Hepatocyte (in vitro differentiated cells): Measurements from ENCODE around the gene MLPH.
"Not testable (repeated sequence)": the region's sequence is repeated elsewhere in the genome, so short reads cannot be mapped to it uniquely, and the experiment has no call there.

Source experiments
- CTCF ChIP-seq: fragments of 200-600 bp; sonication (generic); IDR thresholded peaks from 2 replicates; pipeline ENCODE4 v1.5.1; 2016; ENCODE audit warnings: antibody characterized with exemption, mild to moderate bottlenecking; ENCODE audit not compliant: poor library complexity
- EZH2 ChIP-seq: fragments of 200-600 bp; sonication (generic); IDR thresholded peaks from 2 replicates; pipeline ENCODE4 v1.6.1; 2016; ENCODE audit warnings: antibody characterized with exemption, mild to moderate bottlenecking, borderline replicate concordance
- EZH2phosphoT487 ChIP-seq: fragments of 200-600 bp; sonication (generic); IDR thresholded peaks from one replicate; pipeline ENCODE4 v1.6.1; 2018; ENCODE audit warnings: antibody characterized with exemption, mild to moderate bottlenecking, low read depth, moderate library complexity; ENCODE audit not compliant: unreplicated experiment, severe bottlenecking

DNA sequence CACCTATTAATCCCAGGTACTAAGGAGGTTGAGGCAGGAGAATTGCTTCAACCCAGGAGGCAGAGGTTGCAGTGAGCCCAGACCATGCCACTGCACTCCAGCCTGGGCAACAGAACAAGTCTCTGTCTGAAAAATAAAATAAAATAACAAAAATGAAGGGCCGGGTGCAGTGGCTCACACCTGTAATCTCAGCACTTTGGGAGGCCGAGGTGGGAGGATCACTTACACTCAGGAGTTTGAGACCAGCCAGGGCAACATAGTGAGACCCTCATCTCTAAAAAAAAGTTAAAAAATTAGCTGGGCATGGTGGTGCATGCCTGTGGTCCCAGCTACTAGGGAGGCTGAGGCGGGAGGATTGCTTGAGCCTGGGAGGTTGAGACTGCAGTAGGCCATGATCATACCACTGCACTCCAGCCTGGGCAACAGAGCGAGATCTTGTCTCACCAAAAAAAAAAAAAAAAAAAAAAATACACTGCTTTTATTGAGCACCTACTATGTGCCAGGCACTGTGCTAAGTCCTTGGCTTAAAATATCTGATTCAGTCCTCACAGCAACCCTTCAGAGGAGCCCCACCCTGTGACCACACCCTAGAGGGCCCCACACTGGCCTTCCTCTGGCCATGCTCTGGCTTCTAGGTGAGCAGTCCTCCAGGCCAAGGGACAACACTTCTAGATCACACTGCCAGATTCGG is 108.9 kb downstream of the MLPH start:
- TF ChIP-seq CTCF, EZH2phosphoT487, EZH2: not testable (repeated sequence)
